Lower lobe of right lung (tissue), 2 donors: ENCODE measurements around the gene TTC21B. TPM values are rescaled to one million over a fixed set of nuclear protein-coding genes. Genes with fewer than 3 reads are reported as not detected.
"Not testable (repeated sequence)": the region's sequence is repeated elsewhere in the genome, so short reads cannot be mapped to it uniquely, and the experiment has no call there.

Experiments used
- ATAC-seq, 2 donors: fragments of 200-7000 bp; cut with Tn5 transposase; one replicate each; pipeline ENCODE4 v1.9.1; 2020 to 2022; ENCODE audit warnings: mild to moderate bottlenecking in 2 of 2, moderate library complexity in 2 of 2
- DNase-seq: peaks from one replicate; pipeline ENCODE4 v3.0.0-alpha.2; 2020
- H3K27ac ChIP-seq: fragments of 200-600 bp; one replicate; pipeline ENCODE4 v1.8.0; 2022
- H3K27me3 ChIP-seq: fragments of 200-600 bp; one replicate; pipeline ENCODE4 v1.8.0; 2022; ENCODE audit warnings: low read depth
- H3K36me3 ChIP-seq: fragments of 200-600 bp; one replicate; pipeline ENCODE4 v1.8.0; 2022; ENCODE audit warnings: mild to moderate bottlenecking
- H3K4me1 ChIP-seq: fragments of 200-600 bp; one replicate; pipeline ENCODE4 v1.8.0; 2022
- H3K4me3 ChIP-seq: fragments of 200-600 bp; one replicate; pipeline ENCODE4 v1.8.0; 2022; ENCODE audit warnings: mild to moderate bottlenecking
- H3K9me3 ChIP-seq: fragments of 200-600 bp; one replicate; pipeline ENCODE4 v1.8.0; 2022
- CTCF ChIP-seq: fragments of 200-600 bp; IDR thresholded peaks from one replicate; pipeline ENCODE4 v1.8.0; 2022; ENCODE audit warnings: antibody characterized with exemption, mild to moderate bottlenecking
- intact Hi-C: fragments of 100-400 bp; cut with DNase I; formaldehyde crosslinking; loops from one replicate; pipeline ENCODE4 v1.11.0; 2022
- total RNA-seq: library from RNA; stranded (reverse); fragmentation: NEBNext Ultra II Directional; extraction: Animal tissue kit (Norgen Biotek cat#: 25700); gene quantifications from one replicate; pipeline ENCODE4 v1.2.1, GENCODE V29; 2021
- donor health status: DM: no; HTN: yes; CAD: no; lungs with severe emphysema.

Gene TTC21B
- total RNA-seq, 1 donor from 2014 or later, result 25.8 TPM

- intact Hi-C loops, result no loop called here
- no peak overlapping the region for H3K27ac ChIP-seq
- DNase-seq (no peak), ATAC-seq (no peak)
- H3K27me3 ChIP-seq, result no peaks in the 10 kb centered on the region
- TF ChIP-seq CTCF, result no peak
- H3K4me1 ChIP-seq, result no peaks in the 10 kb centered on the region
- no peaks in the 10 kb centered on the region for H3K36me3 ChIP-seq
- no peaks in the 10 kb centered on the region for H3K9me3 ChIP-seq
- no peak overlapping the region for H3K4me3 ChIP-seq
Measured at GRCh38 chr2:165870346-165870745, 83.2 kb downstream of the TTC21B start.

GRCh38 chr2:165868211-165868610, 85.4 kb downstream of the TTC21B start:
- no peak for DNase-seq
- no peaks in the 10 kb centered on the region for H3K9me3 ChIP-seq
- no peaks in the 10 kb centered on the region for H3K36me3 ChIP-seq
- H3K4me1 ChIP-seq, result no peaks in the 10 kb centered on the region
- no peak overlapping the region for H3K27ac ChIP-seq
- H3K4me3 ChIP-seq, result no peak overlapping the region
- no peak for ATAC-seq
- TF ChIP-seq CTCF, result no peak
- intact Hi-C loops, result no loop called here
- no peaks in the 10 kb centered on the region for H3K27me3 ChIP-seq

- TF ChIP-seq CTCF, result no peak
- peaks cover 16% of the 10 kb centered on the region for H3K9me3 ChIP-seq
- no peak overlapping the region for H3K27ac ChIP-seq
- DNase-seq, result no peak
- no peaks in the 10 kb centered on the region for H3K36me3 ChIP-seq
- intact Hi-C loops, result no loop called here
- no peaks in the 10 kb centered on the region for H3K4me1 ChIP-seq
- H3K4me3 ChIP-seq, result no peak overlapping the region
- no peak for ATAC-seq
- no peaks in the 10 kb centered on the region for H3K27me3 ChIP-seq
Measured at GRCh38 chr2:165864296-165864695, 89.3 kb downstream of the TTC21B start.

- intact Hi-C loops, result no loop called here
- no peak for TF ChIP-seq CTCF
- DNase-seq (no peak), ATAC-seq (no peak)
- Histone ChIP-seq H3K36me3 (no peaks in the 10 kb centered on the region), H3K27ac (no peak overlapping the region), H3K9me3 (peaks cover 16% of the 10 kb centered on the region), H3K4me3 (no peak overlapping the region), H3K27me3 (no peaks in the 10 kb centered on the region), H3K4me1 (no peaks in the 10 kb centered on the region)
Measured at GRCh38 chr2:165863810-165864261, 89.7 kb downstream of the TTC21B start.

GRCh38 chr2:165861083-165861482, 92.5 kb downstream of the TTC21B start:
- ATAC-seq, H3K4me1 ChIP-seq, intact Hi-C loops, H3K27ac ChIP-seq, H3K36me3 ChIP-seq, DNase-seq, H3K27me3 ChIP-seq, H3K4me3 ChIP-seq: not testable (repeated sequence)
- H3K9me3 ChIP-seq, result peaks cover 16% of the 10 kb centered on the region

GRCh38 chr2:165859723-165860122, 93.9 kb downstream of the TTC21B start:
- intact Hi-C loops, ATAC-seq, H3K27me3 ChIP-seq, DNase-seq, H3K4me1 ChIP-seq, H3K36me3 ChIP-seq, H3K27ac ChIP-seq, H3K4me3 ChIP-seq: not testable (repeated sequence)
- peaks cover 16% of the 10 kb centered on the region for H3K9me3 ChIP-seq

- no peaks in the 10 kb centered on the region for H3K27me3 ChIP-seq
- no peak overlapping the region for H3K4me3 ChIP-seq
- no peaks in the 10 kb centered on the region for H3K36me3 ChIP-seq
- no peak for TF ChIP-seq CTCF
- H3K4me1 ChIP-seq, result no peaks in the 10 kb centered on the region
- ATAC-seq (no peak), DNase-seq (no peak)
- intact Hi-C loops, result no loop called here
- H3K27ac ChIP-seq, result no peak overlapping the region
- peaks cover 19% of the 10 kb centered on the region for H3K9me3 ChIP-seq
Measured at GRCh38 chr2:165857876-165858275, 95.7 kb downstream of the TTC21B start.
